GM18511 (cell line): ENCODE measurements around the gene TMEM41B.
A peak's percentile ranks its signal among the peaks of the same experiment; 100 is the strongest.

Experiments
- ATAC-seq: cut with Tn5 transposase; IDR thresholded peaks from one replicate; pipeline ENCODE4 v1.9.1; 2021; ENCODE audit warnings: mild to moderate bottlenecking, moderate library complexity; ENCODE audit not compliant: unreplicated experiment

Gene TMEM41B

GRCh38 chr11:9310485-9311090, 3.8 kb downstream of the TMEM41B start:
- ATAC-seq, result no peak

- no peak for ATAC-seq
These were observed 10.2 kb downstream of the TMEM41B start for GRCh38 chr11:9304178-9304577.

DNA sequence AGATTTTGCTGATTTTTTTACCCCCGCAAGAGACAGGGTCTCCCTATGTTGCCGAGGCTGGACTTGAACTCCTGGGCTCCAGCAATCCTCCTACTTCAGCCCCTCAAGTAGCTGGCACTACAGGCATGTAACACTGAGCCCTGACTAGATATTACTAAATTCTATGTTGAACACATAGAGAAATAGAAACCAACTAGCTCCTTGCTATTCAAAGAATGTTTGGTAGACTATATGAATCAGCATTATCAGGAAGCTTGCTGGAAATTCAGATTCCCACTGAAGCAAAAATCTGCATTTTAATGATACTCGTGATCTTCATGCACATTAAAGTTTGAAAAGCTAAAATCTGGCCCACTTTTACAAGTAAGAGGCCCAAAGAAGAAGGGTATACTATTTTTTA, 11.9 kb downstream of the TMEM41B start:
- ATAC-seq, result no peak

- ATAC-seq, result no peak
These were observed 12.7 kb downstream of the TMEM41B start for GRCh38 chr11:9301720-9302119.

DNA sequence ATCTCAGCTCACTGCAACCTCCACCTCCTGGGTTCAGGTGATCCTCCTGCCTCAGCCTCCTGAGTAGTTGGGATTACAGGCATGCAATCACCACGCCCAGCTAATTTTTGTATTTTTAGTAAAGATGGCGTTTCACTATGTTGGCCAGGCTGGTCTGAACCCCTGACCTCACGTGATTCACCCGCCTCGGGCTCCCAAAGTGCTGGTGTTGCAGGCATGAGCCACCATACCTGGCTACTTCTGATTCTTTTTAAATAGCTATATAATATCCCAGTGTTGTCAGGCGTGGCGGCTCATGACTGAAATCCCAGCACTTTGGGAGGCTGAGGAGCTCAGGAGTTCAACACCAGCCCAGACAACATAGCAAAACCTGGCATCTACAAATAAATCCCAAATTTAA, 20.7 kb downstream of the TMEM41B start:
- ATAC-seq, result no peak

- ATAC-seq, result no peak
These were observed 28.4 kb downstream of the TMEM41B start for GRCh38 chr11:9285850-9286587.

GRCh38 chr11:9280655-9281301, 33.6 kb downstream of the TMEM41B start:
- ATAC-seq, result peak; percentile 96

DNA sequence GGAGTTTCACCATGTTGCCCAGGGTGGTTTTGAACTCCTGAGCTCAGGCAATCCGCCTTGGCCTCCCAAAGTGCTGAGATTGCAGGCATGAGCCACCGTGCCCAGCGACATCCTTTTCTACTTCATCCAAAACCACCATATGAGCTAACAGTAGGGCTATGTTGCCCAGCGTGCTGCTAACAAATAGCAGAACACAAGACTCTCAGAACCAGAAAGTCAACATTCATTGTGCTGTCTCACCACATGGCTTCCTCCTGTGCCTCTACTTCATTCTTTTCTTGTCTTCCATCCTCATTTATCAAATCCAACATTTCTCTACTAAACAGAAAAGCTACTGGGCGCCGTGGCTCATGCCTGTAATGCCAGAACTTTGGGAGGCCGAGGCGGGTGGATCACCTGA, 37.2 kb downstream of the TMEM41B start:
- ATAC-seq, result no peak

GRCh38 chr11:9276571-9276970, 37.8 kb downstream of the TMEM41B start:
- no peak for ATAC-seq

DNA sequence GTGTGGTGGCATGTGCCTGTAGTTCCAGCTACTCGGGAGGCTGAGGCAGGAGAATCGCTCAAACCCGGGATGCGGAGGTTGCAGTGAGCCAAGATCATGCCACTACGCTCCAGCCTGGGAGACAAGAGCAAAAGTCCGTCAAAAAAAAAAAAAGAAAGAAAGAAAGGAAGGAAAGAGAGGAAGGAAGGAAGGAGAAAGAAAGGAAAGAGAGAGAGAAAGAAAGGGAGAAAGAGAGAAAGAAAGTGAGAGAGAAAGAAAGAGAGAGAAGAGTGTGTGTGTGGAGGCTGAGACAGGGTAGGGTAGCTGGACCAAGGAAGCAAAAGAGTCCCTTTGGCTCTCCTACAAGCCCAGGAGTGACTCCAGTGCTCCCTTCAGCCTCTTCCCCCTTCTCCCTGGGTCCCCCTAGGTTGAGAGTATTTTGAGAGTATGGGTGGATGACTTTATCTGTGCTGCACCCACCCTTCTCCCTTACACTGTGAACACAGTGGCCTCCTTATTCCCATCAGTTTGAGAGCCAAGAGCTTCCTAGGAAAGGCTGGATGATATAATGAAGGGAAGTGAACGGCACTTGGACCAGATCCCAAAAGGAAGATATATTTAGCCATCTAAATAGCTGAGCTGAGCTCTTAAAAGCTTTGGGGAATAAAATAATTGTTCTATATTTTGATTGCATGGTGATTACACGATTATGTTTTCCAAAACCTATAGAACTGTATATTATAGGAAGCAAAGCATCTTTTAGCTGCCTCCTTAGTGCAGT, 39.7 kb downstream of the TMEM41B start:
- no peak for ATAC-seq

- no peak for ATAC-seq
These were observed 40.7 kb downstream of the TMEM41B start for GRCh38 chr11:9273376-9274336.

GRCh38 chr11:9269492-9270013, 44.8 kb downstream of the TMEM41B start:
- ATAC-seq, result no peak

DNA sequence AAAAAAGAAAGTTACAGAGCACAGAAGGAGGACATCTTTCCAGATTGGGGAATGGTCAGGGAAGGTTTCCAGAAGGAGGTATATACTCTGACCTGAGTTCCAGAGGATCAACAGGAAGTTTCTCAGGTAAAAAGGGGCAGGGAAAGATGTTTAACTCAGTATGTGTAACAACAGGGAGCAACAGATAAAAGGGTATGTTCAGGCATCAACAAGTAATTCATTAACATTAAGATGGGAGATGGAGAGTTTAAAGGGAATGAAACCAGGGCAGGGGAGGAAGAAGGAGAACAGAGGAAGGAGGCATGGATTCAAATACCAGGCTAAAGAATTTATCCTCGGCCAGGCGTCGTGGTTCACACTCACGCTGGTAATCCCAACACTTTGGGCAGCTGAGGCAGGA, 46.7 kb downstream of the TMEM41B start:
- ATAC-seq, result no peak

GRCh38 chr11:9266926-9267325, 47.5 kb downstream of the TMEM41B start:
- ATAC-seq, result no peak

- no peak for ATAC-seq
These were observed 48.2 kb downstream of the TMEM41B start for GRCh38 chr11:9266132-9266736.

GRCh38 chr11:9265211-9266131, 48.9 kb downstream of the TMEM41B start, which contains the start of gene DENND5A:
Gene DENND5A (minus strand): TSS chr11:9265350. CDS start chr11:9265069, 281 bp downstream.
- peak; percentile 45 for ATAC-seq

- ATAC-seq, result peak; percentile 23
These were observed 49.8 kb downstream of the TMEM41B start for GRCh38 chr11:9264316-9265210.
